Mammary epithelial cell (primary cell): ENCODE measurements around the gene FAF1.
"Not testable (repeated sequence)": the region's sequence is repeated elsewhere in the genome, so short reads cannot be mapped to it uniquely, and the experiment has no call there.

ENCODE experiments used
- EZH2 ChIP-seq: IDR thresholded peaks from 2 replicates; pipeline ENCODE4 v1.6.1; 2012; ENCODE audit warnings: low read length, inconsistent platforms, borderline replicate concordance
- TF ChIP-seq, protein P1 (sequence below), 2 donors: IDR thresholded peaks in 1 of 2; conservative IDR thresholded peaks in 1 of 2; 2 replicates each; pipeline ENCODE4 v1.5.1; 2011 to 2012; ENCODE audit warnings: inconsistent platforms in 2 of 2, low read length in 2 of 2, mild to moderate bottlenecking in 2 of 2, control low read depth in 1 of 2, low read depth in 1 of 2; ENCODE audit not compliant: insufficient read depth in 1 of 2; ENCODE audit errors: extremely low read depth in 1 of 2

DNA sequence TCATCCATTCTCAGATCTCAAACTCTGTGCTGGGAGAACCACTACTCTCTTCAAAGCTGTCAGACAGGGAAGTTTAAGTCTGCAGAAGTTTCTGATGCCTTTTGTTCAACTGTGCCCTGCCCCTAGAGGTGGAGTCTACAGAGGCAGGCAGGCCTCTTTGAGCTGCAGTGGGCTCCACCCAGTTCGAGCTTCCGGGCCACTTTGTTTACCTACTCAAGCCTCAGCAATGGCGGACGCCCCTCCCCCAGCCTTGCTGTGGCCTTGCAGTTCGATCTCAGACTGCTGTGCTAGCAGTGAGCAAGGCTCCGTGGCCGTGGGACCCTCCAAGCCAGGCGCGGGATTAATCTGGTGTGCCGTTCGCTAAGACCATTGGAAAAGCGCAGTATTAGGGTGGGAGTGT lies 49.7 kb downstream of the FAF1 start:
- TF ChIP-seq, protein P1, sequence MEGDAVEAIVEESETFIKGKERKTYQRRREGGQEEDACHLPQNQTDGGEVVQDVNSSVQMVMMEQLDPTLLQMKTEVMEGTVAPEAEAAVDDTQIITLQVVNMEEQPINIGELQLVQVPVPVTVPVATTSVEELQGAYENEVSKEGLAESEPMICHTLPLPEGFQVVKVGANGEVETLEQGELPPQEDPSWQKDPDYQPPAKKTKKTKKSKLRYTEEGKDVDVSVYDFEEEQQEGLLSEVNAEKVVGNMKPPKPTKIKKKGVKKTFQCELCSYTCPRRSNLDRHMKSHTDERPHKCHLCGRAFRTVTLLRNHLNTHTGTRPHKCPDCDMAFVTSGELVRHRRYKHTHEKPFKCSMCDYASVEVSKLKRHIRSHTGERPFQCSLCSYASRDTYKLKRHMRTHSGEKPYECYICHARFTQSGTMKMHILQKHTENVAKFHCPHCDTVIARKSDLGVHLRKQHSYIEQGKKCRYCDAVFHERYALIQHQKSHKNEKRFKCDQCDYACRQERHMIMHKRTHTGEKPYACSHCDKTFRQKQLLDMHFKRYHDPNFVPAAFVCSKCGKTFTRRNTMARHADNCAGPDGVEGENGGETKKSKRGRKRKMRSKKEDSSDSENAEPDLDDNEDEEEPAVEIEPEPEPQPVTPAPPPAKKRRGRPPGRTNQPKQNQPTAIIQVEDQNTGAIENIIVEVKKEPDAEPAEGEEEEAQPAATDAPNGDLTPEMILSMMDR (conservative IDR thresholded peaks at IDR 0.05 in 1 of 2, IDR thresholded peaks at IDR 0.05 in 1 of 2; ENCODE audit: extremely low read depth in 1 of 2, insufficient read depth in 1 of 2, low read depth in 1 of 2, low read length in 2 of 2), result not testable (repeated sequence)
- not testable (repeated sequence) for TF ChIP-seq EZH2
